HG02938 (cell line): Measurements from ENCODE around the gene ADTRP.
"Not testable (repeated sequence)": the region's sequence is repeated elsewhere in the genome, so short reads cannot be mapped to it uniquely, and the experiment has no call there.

Experiments
- ATAC-seq: cut with Tn5 transposase; IDR thresholded peaks from one replicate; pipeline ENCODE4 v1.9.1; 2021; ENCODE audit warnings: mild to moderate bottlenecking, moderate library complexity; ENCODE audit not compliant: unreplicated experiment

The ADTRP gene

GRCh38 chr6:11804135-11804534 is 25.5 kb upstream of the ADTRP start:
- ATAC-seq: no peak

DNA sequence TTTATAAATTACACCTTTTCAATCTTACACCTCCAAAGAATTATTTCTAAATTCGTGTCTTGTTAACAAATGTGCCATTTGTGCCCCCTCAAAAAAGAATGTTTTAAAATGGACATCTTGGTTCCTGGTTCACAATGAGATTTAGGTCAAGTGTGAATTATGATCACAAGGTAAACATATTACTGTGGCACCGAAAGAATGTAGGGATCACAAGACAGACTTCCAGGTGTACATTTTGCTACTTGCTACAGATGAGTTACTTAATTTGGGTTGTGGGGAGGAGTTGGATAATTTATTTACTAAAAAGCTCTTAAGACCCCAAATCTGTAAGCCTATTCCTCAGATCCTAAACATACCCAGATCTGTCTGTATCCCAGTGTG is 25.0 kb upstream of the ADTRP start:
- ATAC-seq: no peak

GRCh38 chr6:11802886-11803590 is 24.4 kb upstream of the ADTRP start:
- ATAC-seq: no peak

GRCh38 chr6:11800531-11800930 is 21.9 kb upstream of the ADTRP start:
- not testable (repeated sequence) for ATAC-seq

GRCh38 chr6:11798538-11798937 is 19.9 kb upstream of the ADTRP start:
- ATAC-seq: no peak

GRCh38 chr6:11798096-11798495 is 19.5 kb upstream of the ADTRP start:
- ATAC-seq: no peak

DNA sequence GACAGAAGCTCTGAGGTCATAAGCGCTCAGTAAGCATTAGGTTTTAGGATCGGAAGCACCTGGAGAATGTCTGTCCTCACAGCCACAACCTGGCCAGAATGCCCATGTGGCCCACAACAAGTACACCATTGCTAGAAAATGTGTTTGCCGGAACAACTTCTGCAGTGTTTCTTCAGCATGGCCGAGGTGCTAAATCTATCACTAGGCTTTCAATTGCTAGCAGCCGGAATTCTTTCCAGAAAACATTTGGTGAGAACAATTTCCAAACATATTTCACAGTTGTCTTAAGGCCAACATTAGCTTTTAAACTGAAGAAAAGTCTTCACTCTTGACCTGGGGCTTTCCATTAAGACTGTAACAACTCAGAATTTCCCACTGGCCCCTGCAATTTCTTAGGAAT is 18.2 kb upstream of the ADTRP start:
- no peak for ATAC-seq

DNA sequence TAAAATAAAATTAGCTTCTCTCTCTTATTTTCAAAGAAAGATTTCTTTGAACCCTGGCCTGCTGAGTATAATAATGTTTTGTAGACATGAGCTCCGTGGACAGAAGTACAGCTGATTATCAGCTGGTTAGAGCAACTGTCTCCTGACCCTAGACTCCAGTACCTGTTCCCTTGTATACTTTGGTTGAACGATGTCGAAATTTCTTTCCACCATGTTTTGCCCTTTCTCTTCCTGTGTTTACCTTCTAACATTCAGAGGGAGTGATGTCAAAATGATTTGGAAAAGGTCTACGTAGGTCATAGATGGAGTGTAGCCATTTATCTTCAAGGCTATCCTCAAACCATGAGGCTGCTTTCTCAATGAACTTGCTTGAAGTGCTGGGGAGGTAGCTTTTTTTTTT is 16.8 kb upstream of the ADTRP start:
- no peak for ATAC-seq

- ATAC-seq: no peak
These were observed 14.7 kb upstream of the ADTRP start for GRCh38 chr6:11793277-11793676.

DNA sequence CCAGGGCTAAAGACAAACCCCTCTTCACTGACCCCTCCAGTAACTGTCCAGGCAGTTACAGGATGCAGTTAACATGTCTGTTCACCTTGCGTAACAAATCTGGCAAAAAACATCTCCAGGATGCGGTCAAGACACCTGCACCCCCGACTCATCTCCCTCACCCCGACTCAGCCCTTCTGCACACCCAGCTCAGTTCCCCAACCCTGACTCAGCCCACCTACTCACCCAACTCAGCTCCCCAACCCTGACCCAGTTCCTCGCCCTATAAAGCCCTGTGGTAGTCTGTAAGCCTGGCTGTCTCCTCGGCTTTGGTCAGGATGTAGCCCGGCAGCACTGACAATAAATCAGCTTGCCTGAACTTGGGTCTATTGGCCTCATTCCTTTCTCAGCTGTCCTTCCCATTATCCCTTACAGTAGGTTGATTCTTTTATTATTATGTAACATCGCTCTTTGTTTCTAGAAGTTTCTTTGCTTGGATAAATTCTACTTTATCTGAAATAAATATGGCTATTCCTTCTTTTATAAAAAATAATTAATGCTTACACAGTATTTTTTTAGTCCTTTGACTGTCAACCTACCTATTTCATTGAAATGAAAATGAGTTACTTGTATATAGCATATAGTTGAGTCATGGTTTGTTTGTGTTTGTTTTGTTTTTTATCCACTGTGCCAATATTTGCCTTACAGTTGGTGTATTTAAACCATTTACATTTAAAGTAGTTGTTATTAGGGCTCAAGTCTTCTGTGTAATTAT is 12.9 kb upstream of the ADTRP start:
- no peak for ATAC-seq

GRCh38 chr6:11789744-11790143 is 11.1 kb upstream of the ADTRP start:
- ATAC-seq: no peak

DNA sequence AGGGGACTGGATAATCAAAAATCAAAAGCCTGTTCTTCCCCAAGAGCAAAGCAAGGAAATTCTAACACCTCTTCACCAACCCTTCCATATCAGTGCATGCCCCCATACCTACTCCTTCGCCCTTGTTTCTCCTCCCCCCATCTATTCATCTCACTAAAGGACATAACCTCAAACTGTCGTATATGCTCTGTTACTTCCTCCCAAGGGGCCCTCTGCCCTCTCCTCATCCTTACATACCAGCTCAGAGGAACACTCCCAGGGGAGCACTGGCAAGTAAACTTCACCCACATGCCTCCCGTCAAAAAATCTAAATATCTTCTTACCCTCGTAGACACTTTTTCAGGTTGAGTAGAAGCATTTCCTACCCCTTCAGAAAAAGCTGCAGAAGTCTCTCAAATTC is 9.4 kb upstream of the ADTRP start:
- ATAC-seq: no peak

DNA sequence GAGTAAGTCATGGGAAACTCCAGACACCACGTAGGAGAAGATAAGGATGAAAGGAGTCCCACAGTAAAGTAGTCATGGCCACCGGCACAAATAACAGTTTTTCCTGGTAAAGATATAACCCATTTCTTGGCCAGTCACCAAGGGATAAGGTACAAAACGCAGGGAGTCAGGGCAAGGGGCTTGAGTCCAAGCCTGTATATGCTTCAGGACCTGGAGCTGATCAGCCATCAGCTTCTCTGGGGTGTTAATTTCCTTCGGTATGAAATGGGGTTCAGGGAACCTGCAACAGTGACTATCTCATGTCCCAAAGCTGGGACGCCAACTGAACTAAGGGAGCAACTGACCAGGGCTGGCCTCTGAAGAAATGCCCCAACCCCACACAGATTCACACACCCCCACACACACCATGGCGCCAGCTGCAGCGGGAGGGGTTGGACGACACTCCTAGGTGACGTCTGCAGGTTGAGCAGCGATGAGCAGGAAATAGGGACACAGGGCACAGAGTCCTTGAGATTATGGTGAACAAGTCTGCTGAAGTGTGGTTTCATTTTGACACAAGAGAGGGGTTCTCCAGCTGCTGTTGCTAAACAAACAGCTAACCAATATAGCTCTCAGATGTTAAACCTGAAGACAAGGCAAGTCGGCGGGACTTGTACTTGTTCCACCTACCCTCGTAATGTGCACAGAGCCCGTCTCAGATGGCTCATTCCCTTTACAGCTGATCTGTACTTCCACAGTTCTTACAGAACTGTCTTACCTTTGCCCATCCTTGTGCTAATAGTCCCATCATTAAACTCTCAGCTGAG is 7.4 kb upstream of the ADTRP start:
- peak; percentile 90 for ATAC-seq

DNA sequence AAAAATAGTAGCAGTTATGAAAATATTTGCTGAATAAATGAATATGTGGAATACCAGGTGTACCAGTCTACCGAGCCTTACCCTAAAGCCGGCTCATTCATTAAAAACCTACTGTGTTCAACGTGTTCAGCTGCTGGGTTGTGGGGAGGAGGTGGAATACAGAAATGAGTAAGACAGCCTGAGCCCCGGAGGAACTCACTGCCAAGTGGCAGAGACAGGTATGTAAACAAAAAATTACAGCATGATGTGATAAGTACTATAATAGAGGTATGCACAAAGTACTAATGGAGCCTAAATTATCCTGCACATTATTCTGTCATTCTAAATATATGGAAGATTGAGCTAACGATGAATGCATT is 6.8 kb upstream of the ADTRP start:
- peak; percentile 57 for ATAC-seq

- no peak for ATAC-seq
These were observed 5.7 kb upstream of the ADTRP start for GRCh38 chr6:11784341-11784740.

DNA sequence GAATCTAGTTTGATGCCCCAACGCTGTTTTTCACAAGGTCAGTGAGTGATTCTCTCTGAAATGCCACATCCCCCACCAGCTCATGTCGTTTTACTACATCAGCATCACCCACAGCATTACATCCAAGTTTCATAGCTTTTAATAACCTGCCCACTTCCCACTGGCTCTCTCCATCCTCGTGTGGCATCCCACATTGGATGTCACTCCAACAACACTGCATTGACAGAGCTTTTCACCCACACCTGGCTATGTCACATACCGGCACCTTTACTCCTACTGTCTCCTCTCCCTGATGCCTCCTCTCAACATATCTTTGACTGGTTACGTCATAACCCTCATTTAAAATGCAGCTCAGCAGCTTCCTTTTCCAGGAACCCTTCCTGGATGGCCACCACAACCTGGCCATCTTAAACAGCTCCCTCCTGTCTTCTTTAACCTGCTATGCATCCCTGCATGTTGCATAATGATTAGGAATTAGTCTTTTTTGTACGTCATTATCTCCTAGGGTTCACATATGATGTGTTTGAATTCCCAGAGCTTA is 5.0 kb upstream of the ADTRP start:
- no peak for ATAC-seq

DNA sequence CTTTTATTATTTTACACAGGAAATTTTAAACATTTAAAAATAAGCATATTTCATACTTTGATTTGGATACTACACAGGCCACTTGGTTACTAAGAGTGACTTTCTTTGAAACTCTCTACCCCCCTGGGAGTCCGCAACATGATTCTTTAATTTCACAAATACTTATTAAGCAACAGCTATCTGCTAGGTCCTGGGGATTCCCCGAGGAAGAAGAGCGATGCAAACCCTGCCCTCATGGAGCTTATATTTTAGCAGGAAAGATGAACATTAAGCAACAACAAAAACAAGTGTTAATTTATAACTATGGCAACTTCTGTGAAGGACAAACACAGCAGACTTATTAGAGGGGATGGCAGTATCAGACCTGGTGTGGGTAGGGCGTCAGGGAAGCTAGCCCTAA is 3.9 kb upstream of the ADTRP start:
- ATAC-seq: no peak

- no peak for ATAC-seq
These were observed 1.5 kb upstream of the ADTRP start for GRCh38 chr6:11780097-11780428.

DNA sequence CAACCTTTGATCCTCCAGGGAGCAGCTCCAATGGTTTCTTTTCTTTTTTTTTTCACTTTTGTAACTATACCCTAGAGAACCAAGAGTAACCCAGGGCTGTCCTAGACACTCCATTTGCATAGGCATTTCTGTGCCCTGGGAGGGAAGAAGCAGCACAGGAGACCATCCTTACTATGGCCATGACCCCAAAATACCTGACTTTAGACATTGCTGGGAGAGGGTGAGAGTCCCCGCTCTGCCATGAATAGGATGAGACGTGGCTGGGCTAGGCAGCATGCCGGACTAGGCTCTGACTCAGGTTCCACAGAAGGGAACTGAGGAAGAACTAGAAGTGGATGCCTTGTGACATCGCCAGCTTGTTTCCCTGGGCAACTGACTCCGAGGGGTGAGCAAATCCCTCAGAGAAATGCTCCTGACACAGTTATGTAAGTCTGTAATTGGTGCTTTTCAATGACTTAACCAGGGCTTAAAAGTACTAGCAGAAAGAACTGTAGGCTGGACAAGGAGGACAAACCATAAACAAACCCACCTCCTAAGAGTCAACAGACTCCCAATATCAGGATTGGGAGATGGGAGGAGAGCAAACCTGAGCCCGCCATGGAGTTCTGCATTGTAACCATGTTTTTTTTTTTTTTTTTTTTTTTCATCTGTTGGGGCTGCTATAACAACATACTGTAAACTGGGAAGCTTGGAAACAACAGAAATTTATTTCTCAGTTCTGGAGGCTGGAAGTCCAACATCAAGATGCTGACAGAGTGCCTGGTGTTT is 910 bp upstream of the ADTRP start:
- ATAC-seq: no peak

DNA sequence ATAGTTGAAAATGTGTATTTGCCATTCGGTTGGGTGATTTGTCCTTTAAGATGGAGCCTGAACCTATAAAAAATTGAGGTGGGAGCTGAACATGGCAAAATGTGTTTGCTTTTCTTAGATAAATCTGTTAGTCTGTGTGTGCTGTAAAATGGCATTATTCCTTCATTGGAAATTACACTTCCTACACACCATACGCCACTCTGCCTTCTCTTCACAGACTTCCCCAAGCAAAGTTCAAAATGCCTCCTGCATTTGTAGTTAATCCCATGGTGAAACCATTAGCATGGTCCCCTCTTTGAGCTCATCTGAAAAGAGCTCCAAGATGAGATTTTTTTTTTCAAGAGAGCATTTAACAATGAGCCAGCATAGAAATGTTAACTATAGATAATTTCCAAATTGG is 567 bp downstream of the ADTRP start:
- no peak for ATAC-seq

DNA sequence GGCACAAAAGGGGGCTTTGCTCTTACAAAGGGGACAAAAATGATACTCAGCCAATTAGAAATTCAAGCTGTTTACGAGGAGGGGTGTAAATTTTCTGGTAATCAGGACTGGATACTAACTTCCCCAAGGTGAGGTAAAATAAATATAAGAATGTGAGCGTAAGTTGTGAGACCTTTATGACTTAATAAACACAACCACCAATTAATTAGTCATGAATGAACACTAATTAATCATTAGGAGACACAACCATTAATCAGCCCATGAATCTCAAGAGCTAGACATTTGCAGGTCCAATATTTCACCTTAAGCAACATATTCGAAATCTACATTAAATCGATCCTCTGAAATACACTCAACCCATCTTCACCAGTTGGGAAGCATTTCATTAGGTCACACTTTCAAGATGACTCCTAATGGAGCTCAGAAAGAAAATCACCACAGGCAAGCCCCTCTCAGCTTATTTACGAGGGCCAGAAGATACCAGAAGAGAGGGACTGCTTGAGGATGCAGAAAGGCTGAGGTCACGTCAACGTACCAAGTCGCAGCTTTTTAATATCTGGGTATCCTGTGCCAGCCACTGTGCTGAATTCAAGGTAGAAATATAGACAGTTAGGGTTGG is 2.7 kb downstream of the ADTRP start:
- ATAC-seq: no peak
